GM12878 (cell line): ENCODE results near the gene CD48. TPM values are rescaled to one million over a fixed set of nuclear protein-coding genes. Genes with fewer than 3 reads are reported as not detected.

Source experiments
- ATAC-seq: fragments of 200-7000 bp; cut with Tn5 transposase; 3 replicates; pipeline ENCODE4 v1.9.1; 2020; ENCODE audit warnings: mild to moderate bottlenecking, moderate library complexity
- BruUV-seq: library from RNA; stranded (reverse); fragments of 400-500 nt; replicated peaks from 2 replicates; lab custom pipeline; 2021; lab: Mats Ljungman, UMichigan
- CTCF ChIA-PET: fragments of 300-600 bp; sonication (Branson Sonifier 250); formaldehyde crosslinking; extraction: SDS; loops from one replicate; lab custom pipeline; 2021; ENCODE audit warnings: inconsistent platforms; lab: Yijun Ruan, JAX
- POLR2A ChIA-PET: fragments of 350-600 bp; formaldehyde crosslinking; extraction: SDS; loops from one replicate; lab custom pipeline; 2021; ENCODE audit warnings: inconsistent platforms; lab: Charles Lee
- RAD21 ChIA-PET: fragments of 300-600 bp; sonication (Branson Sonifier 250); formaldehyde crosslinking; loops from one replicate; lab custom pipeline; 2023; ENCODE audit warnings: antibody characterized with exemption; ENCODE audit not compliant: unreplicated experiment; lab: Charles Lee
- SMC1A ChIA-PET: fragments of 300-600 bp; sonication (Branson Sonifier 250); formaldehyde crosslinking; loops from one replicate; lab custom pipeline; 2023; ENCODE audit not compliant: unreplicated experiment, uncharacterized antibody; lab: Charles Lee
- DNase-seq: peaks from one replicate; pipeline ENCODE4 v3.0.0-alpha.2; 2011; ENCODE audit warnings: low read depth, low spot score
- FAIRE-seq: peaks from 3 replicates; lab custom pipeline; 2011; peaks lifted over from hg19 to GRCh38; lab: Jason Lieb, UNC
- H2AFZ ChIP-seq: 2 replicates; pipeline ENCODE4 v1.6.0; 2011; ENCODE audit warnings: low read depth, low read length, control low read depth; ENCODE audit not compliant: control insufficient read depth
- H3K27ac ChIP-seq: 2 replicates; pipeline ENCODE4 v1.5.1; 2011; ENCODE audit warnings: control low read depth; ENCODE audit not compliant: control insufficient read depth, insufficient read depth
- H3K27me3 ChIP-seq, 2 experiments: replicated peaks in 1 of 2; 2 replicates each; pipeline versions ENCODE4 v1.6.0 to v1.6.1; 2011; ENCODE audit warnings: low read length in 1 of 2; ENCODE audit not compliant: control insufficient read depth in 2 of 2, insufficient read depth in 2 of 2
- H3K36me3 ChIP-seq, 2 experiments: 2 replicates each; pipeline ENCODE4 v1.5.1; 2011; ENCODE audit warnings: low read length in 1 of 2; ENCODE audit not compliant: control insufficient read depth in 2 of 2, insufficient read depth in 2 of 2
- H3K4me1 ChIP-seq: 2 replicates; pipeline ENCODE4 v1.6.1; 2011; ENCODE audit warnings: mild to moderate bottlenecking, low read length, moderate library complexity, mixed read lengths; ENCODE audit not compliant: control insufficient read depth, insufficient read depth
- H3K4me2 ChIP-seq: 2 replicates; pipeline ENCODE4 v1.6.0; 2011; ENCODE audit warnings: control low read depth; ENCODE audit not compliant: control insufficient read depth, insufficient read depth
- H3K4me3 ChIP-seq: fragments of 200-600 bp; sonication (generic); 2 replicates; pipeline ENCODE4 v1.5.1; 2016
- H3K79me2 ChIP-seq: 2 replicates; pipeline ENCODE4 v1.6.0; 2011; ENCODE audit warnings: low read length; ENCODE audit not compliant: control insufficient read depth, insufficient read depth
- H3K9ac ChIP-seq: 2 replicates; pipeline ENCODE4 v1.8.0; 2011; ENCODE audit warnings: low read length, control low read depth, mixed read lengths; ENCODE audit not compliant: control insufficient read depth, insufficient read depth
- H3K9me3 ChIP-seq: replicated peaks from 3 replicates; pipeline ENCODE4 v1.5.1; 2011; ENCODE audit warnings: mild to moderate bottlenecking, low read length; ENCODE audit not compliant: control insufficient read depth, insufficient read depth
- H4K20me1 ChIP-seq: 2 replicates; pipeline ENCODE4 v1.6.0; 2011; ENCODE audit not compliant: control insufficient read depth, insufficient read depth
- CBFB ChIP-seq: IDR thresholded peaks from 2 replicates; pipeline ENCODE4 v1.6.1; 2016; ENCODE audit warnings: antibody characterized with exemption, low read depth
- CBX3 ChIP-seq: fragments of 200-600 bp; sonication (generic); IDR thresholded peaks from 2 replicates; pipeline ENCODE4 v1.6.1; 2016; ENCODE audit warnings: low read depth, borderline replicate concordance
- CUX1 ChIP-seq: IDR thresholded peaks from 2 replicates; pipeline ENCODE4 v1.6.1; 2012; ENCODE audit warnings: improper control_type of control experiment, low read depth, low read length; ENCODE audit not compliant: insufficient replicate concordance
- ELK1 ChIP-seq: IDR thresholded peaks from 2 replicates; pipeline ENCODE4 v1.6.1; 2012; ENCODE audit warnings: low read depth, low read length, improper control_type of control experiment
- IKZF1 ChIP-seq: fragments of 450-650 bp; conservative IDR thresholded peaks from 2 replicates; pipeline ENCODE4 v1.6.1; 2017; ENCODE audit warnings: antibody characterized with exemption, mild to moderate bottlenecking
- RUNX3 ChIP-seq: IDR thresholded peaks from 2 replicates; pipeline ENCODE4 v1.6.1; 2012; ENCODE audit warnings: low read length, inconsistent platforms
- ZNF217 ChIP-seq: fragments of 450-650 bp; IDR thresholded peaks from 2 replicates; pipeline ENCODE4 v1.6.1; 2017; ENCODE audit warnings: antibody characterized with exemption, mild to moderate bottlenecking
- WGBS: methylation state at CpG from one replicate; pipeline ENCODE4 v1.1.6; 2016; ENCODE audit warnings: low lambda C conversion rate; ENCODE audit not compliant: insufficient replicate concordance, insufficient coverage; ENCODE audit errors: missing lambda C conversion rate; 5-methylcytosine and 5-hydroxymethylcytosine counted together
- in situ Hi-C: fragments of 300-500 bp; cut with MboI; formaldehyde crosslinking; loops from 9 replicates; pipeline ENCODE4 v1.14.3; 2018; ENCODE audit warnings: mixed read lengths
- intact Hi-C: fragments of 100-400 bp; cut with micrococcal nuclease; formaldehyde crosslinking; loops from one replicate; pipeline ENCODE4 v1.14.2; 2022; ENCODE audit not compliant: unreplicated experiment
- polyA plus RNA-seq, 11 experiments: library from polyadenylated mRNA; depleted of rRNA in 4 of 11; unstranded in 6 of 11; stranded (reverse) in 5 of 11; fragments of >200 nt; fragmentation: Nextera tagmentation in 4 of 11; fragmentation: Illumina TruSeq in 1 of 11; extraction: Ambion mirVana in 4 of 11; extraction: Trizol in 1 of 11; gene quantifications; 1 replicate in 1 of 11; 2 replicates in 10 of 11; pipeline versions ENCODE4 v1.2.1 to v1.2.3, GENCODE V29; 2011 to 2016; ENCODE audit warnings: inconsistent platforms in 2 of 11, missing spikeins in 2 of 11, low read depth in 1 of 11
- total RNA-seq, 4 experiments: library from RNA; depleted of rRNA in 3 of 4; stranded (reverse); fragments of >200 nt in 3 of 4; fragmentation: Illumina TruSeq in 1 of 4; extraction: Trizol in 1 of 4; gene quantifications; 2 replicates each; pipeline versions ENCODE4 v1.2.1 to v1.2.3, GENCODE V29; 2013 to 2021

The CD48 gene
- total and polyA plus RNA-seq, 10 of the 15 experiments (the other 5 are each of a cell fraction or from before 2014, with no cell fraction given): 302 to 1,315 (median 430) TPM

GRCh38 chr1:160756849-160757201 lies 45.2 kb upstream of the CD48 start:
- peaks cover 17% of the 10 kb centered on the region for H3K4me1 ChIP-seq
- peak overlapping the region; percentile 41; the same call in 1 of the 2 replicates for H3K4me2 ChIP-seq
- H3K79me2 ChIP-seq: no peaks in the 10 kb centered on the region; the same call in 1 of the 2 replicates
- ChIA-PET RAD21 (interaction anchor here (1.0 to 6.4 kb wide), 13 partner anchors 8 to 194 kb away, joined by 3 to 68 read pairs (median 5); partner anchors contain the start of genes LY9, SLAMF1 and SLAMF7), CTCF (interaction anchor here (1.2 to 6.0 kb wide), 6 partner anchors 10 to 195 kb away, joined by 4 to 42 read pairs (median 10); partner anchors contain the start of gene SLAMF7), SMC1A (interaction anchor here (0.7 to 9.8 kb wide), 10 partner anchors 10 to 44 kb away, joined by 3 to 109 read pairs (median 9); partner anchors contain the start of gene LY9), POLR2A (interaction anchor here (1.0 to 2.7 kb wide), 6 partner anchors 8 to 33 kb away, joined by 4 to 32 read pairs (median 9); partner anchors contain the start of gene SLAMF7)
- TF ChIP-seq CBFB (0 out of 2 replicates have a peak, but pooled peaks have one; percentile 17), IKZF1 (0 out of 2 replicates have a peak, but pooled peaks have one; percentile 13), RUNX3 (peak; percentile 37; the same call in 1 of the 2 replicates), ZNF217 (0 out of 2 replicates have a peak, but pooled peaks have one; percentile 19), ELK1 (no peak), CBX3 (no peak), CUX1 (no peak)
- H3K36me3 ChIP-seq: peaks cover 6 to 12% of the 10 kb centered on the region in 2 experiments
- 54% methylated on average over 2 of the region's 2 CpGs for WGBS
- no peak overlapping the region for H2AFZ ChIP-seq
- BruUV-seq: no TSS peak
- DNase-seq (no peak), FAIRE-seq (peak; percentile 59), ATAC-seq (no peak)
- H3K4me3 ChIP-seq: no peak overlapping the region
- intact Hi-C loops (no loop called here), in situ Hi-C loops (no loop called here)
- no peaks in the 10 kb centered on the region for H3K27me3 ChIP-seq
- H3K9ac ChIP-seq: no peak overlapping the region
- no peaks in the 10 kb centered on the region for H4K20me1 ChIP-seq
- 0 out of 2 replicates have a peak overlapping the region, but pooled peaks have one; percentile 49 for H3K27ac ChIP-seq
- H3K9me3 ChIP-seq: no peaks in the 10 kb centered on the region; the same call in 2 of the 3 replicates
